HEK293T (cell line): ENCODE results near the gene PPP1R14D.

Experiments used
- LEF1 ChIP-seq: fragments of 450-650 bp; IDR thresholded peaks from 2 replicates; pipeline ENCODE4 v1.6.1; 2017; ENCODE audit warnings: mild to moderate bottlenecking, borderline replicate concordance
- TARDBP ChIP-seq: fragments of 450-650 bp; IDR thresholded peaks from 2 replicates; pipeline ENCODE4 v1.6.1; 2016

GRCh38 chr15:40775007-40775406 lies 53.5 kb downstream of the PPP1R14D start:
- no peak for TF ChIP-seq TARDBP
- no peak for TF ChIP-seq LEF1
